ENCODE data around the gene ADPRM.
"Not testable (repeated sequence)": the region's sequence is repeated elsewhere in the genome, so short reads cannot be mapped to it uniquely, and the experiment has no call there.

ADPRM gene

GRCh38 chr17:10702574-10702973, 5.2 kb downstream of the ADPRM start:
- no peak for DNase-seq (ENCODE audit: low read depth)

GRCh38 chr17:10705727-10706126, 8.3 kb downstream of the ADPRM start:
- DNase-seq (ENCODE audit: low read depth), result no peak

GRCh38 chr17:10713318-10713717, 15.9 kb downstream of the ADPRM start:
- DNase-seq (ENCODE audit: low read depth), result no peak

GRCh38 chr17:10716218-10716617, 18.8 kb downstream of the ADPRM start:
- no peak for DNase-seq (ENCODE audit: low read depth)

- no peak for DNase-seq (ENCODE audit: low read depth)
These were observed 21.2 kb downstream of the ADPRM start for GRCh38 chr17:10718547-10718946.

- DNase-seq (ENCODE audit: low read depth), result no peak
These were observed 27.3 kb downstream of the ADPRM start for GRCh38 chr17:10724546-10725195.

GRCh38 chr17:10725262-10725661, 27.9 kb downstream of the ADPRM start:
- no peak for DNase-seq (ENCODE audit: low read depth)

GRCh38 chr17:10726196-10726595, 28.8 kb downstream of the ADPRM start:
- no peak for DNase-seq (ENCODE audit: low read depth)

- no peak for DNase-seq (ENCODE audit: low read depth)
These were observed 29.8 kb downstream of the ADPRM start for GRCh38 chr17:10727192-10727591.

- DNase-seq (ENCODE audit: low read depth), result no peak
These were observed 31.0 kb downstream of the ADPRM start for GRCh38 chr17:10728331-10728892.

GRCh38 chr17:10729334-10730193, 32.2 kb downstream of the ADPRM start, which contains the start of gene TMEM220:
TSS of gene TMEM220 (minus strand) at chr17:10730023. CDS start at chr17:10729851, 172 bp downstream.
- peak; percentile 8 for DNase-seq (ENCODE audit: low read depth)

- not testable (repeated sequence) for DNase-seq (ENCODE audit: low read depth)
These were observed 32.9 kb downstream of the ADPRM start for GRCh38 chr17:10730247-10730646.

- no peak for DNase-seq (ENCODE audit: low read depth)
These were observed 34.0 kb downstream of the ADPRM start for GRCh38 chr17:10731408-10731879.

GRCh38 chr17:10732121-10732520, 34.7 kb downstream of the ADPRM start:
- DNase-seq (ENCODE audit: low read depth), result not testable (repeated sequence)

GRCh38 chr17:10733666-10734065, 36.3 kb downstream of the ADPRM start:
- DNase-seq (ENCODE audit: low read depth), result no peak

- no peak for DNase-seq (ENCODE audit: low read depth)
These were observed 37.9 kb downstream of the ADPRM start for GRCh38 chr17:10735251-10735650.

- no peak for DNase-seq (ENCODE audit: low read depth)
These were observed 38.4 kb downstream of the ADPRM start for GRCh38 chr17:10735821-10736220.

- DNase-seq (ENCODE audit: low read depth), result peak; percentile 16
These were observed 39.8 kb downstream of the ADPRM start for GRCh38 chr17:10737168-10737622.

- no peak for DNase-seq (ENCODE audit: low read depth)
These were observed 40.3 kb downstream of the ADPRM start for GRCh38 chr17:10737736-10738135.

- no peak for DNase-seq (ENCODE audit: low read depth)
These were observed 41.3 kb downstream of the ADPRM start for GRCh38 chr17:10738521-10739258.

- DNase-seq (ENCODE audit: low read depth), result no peak
These were observed 42.0 kb downstream of the ADPRM start for GRCh38 chr17:10739386-10739785.

All from activated T-cell treated with anti-CD3 and anti-CD28 coated beads for 24 hours (primary cell).